AG09319 (cell line): Measurements from ENCODE around the gene GSE1.

Experiments
- DNase-seq: peaks from one replicate; pipeline ENCODE4 v3.0.0-alpha.2; 2010; ENCODE audit warnings: low read depth; ENCODE audit errors: extremely low read depth
- TF ChIP-seq, protein P1 (sequence below): IDR thresholded peaks from 2 replicates; pipeline ENCODE4 v1.5.1; 2011; ENCODE audit warnings: low read depth, mild to moderate bottlenecking, inconsistent platforms, low read length, moderate library complexity

Gene GSE1

DNA sequence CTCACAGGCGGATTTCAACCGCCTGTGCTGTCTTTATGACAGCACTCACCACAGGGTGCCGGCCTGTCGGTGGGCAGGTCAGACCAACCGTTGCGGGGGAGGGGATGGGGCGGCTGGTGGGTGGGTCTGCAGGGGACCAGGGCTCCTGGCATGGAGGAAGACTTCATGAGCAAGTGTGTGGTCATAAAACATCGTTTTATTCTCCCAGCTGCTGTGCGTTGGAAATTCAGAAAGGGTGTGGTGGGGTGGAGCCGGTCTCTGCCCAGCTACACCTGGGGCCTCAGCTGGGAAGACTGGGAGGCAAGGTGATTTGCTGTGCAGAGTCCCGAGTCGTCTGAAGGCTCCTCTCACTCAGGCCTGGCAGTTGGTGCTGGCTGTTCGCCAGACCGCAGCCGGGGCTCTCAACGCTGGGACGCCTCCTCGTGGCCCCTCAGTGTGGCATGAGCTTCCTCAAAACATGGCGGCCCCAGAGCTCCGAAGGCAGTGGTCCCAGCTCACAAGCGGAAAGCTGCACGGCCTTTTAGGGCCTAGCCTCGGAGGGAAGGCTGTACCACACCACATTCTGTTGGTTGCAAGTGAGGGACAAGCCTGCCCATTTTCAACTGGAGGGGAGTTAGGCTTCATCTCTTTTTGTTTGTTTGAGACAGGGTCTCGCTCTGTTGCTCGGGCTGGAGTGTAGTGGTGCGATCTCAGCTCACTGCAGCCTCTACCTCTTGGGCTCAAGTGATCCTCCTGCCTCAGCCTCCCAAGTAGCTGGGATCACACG, 45.8 kb upstream of the GSE1 start:
- TF ChIP-seq, protein P1, sequence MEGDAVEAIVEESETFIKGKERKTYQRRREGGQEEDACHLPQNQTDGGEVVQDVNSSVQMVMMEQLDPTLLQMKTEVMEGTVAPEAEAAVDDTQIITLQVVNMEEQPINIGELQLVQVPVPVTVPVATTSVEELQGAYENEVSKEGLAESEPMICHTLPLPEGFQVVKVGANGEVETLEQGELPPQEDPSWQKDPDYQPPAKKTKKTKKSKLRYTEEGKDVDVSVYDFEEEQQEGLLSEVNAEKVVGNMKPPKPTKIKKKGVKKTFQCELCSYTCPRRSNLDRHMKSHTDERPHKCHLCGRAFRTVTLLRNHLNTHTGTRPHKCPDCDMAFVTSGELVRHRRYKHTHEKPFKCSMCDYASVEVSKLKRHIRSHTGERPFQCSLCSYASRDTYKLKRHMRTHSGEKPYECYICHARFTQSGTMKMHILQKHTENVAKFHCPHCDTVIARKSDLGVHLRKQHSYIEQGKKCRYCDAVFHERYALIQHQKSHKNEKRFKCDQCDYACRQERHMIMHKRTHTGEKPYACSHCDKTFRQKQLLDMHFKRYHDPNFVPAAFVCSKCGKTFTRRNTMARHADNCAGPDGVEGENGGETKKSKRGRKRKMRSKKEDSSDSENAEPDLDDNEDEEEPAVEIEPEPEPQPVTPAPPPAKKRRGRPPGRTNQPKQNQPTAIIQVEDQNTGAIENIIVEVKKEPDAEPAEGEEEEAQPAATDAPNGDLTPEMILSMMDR, result no peak
- DNase-seq, result no peak

DNA sequence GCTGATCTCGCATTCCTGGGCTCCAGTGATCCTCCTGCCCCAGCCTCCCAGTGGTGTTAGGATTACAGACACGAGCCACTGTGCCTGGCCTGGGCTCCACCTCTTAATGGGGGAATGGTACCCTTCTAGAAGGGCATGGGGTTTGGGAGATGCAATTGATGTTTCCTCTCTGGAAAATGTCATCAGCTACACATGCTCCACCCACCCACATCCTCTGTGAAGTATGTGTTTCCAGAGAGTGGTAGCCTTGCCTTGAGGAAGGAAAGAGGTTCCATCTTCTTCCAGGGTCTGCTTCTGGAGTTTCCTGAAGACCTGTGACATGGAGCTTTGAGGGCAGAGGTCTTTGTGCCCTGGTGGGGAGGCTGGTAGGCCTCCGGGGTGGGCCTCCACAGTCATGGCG, 45.2 kb upstream of the GSE1 start:
- TF ChIP-seq, protein P1, result no peak
- DNase-seq, result no peak

DNA sequence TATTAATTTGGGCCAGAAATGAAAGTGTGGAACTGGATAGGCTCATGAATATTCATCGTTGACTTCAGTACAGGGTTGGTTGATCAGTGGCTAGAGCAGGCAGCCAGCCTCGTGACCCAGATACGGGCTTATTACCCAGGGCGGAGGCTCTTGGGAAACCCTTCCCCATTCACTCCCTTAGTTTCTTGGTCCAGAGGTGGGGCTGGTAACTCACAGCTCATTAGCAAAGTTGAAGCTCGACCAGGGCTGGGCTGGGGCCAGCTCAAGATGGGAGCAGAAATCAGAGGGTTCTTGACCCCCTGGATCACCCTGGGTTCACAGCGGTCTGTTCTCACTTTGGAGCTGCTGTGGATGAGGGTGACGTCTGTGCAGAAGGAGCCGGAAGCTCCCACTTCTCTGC, 44.6 kb upstream of the GSE1 start:
- TF ChIP-seq, protein P1, result no peak
- no peak for DNase-seq

DNA sequence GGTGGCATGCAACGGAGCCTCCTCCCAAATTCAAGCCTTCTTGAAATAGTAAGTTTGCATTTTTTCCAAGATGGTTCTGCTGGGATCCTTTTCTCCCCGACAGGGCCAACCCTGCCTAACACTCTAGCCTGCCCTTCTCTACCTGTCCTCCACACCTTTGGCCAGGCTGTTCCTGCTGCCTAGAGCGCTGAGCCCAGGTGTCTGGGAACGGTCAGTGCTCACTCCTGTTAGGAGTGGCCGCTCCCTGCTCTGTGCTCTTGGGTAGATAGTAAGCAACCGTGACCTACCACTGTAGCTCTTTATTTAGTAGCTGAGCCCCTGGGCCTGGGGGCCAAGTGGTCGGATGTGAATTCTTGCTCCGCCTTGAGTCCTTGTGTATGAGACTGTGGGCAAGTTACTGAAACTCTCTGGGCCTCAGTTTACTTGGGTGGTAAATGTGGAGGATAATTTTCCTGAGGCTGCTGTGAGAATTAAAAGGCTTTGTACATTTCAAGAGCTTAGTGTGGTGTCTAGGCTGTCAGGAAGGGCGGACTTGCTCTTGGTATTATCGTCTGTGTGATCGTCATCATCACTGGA, 44.0 kb upstream of the GSE1 start:
- DNase-seq, result no peak
- TF ChIP-seq, protein P1, result no peak

DNA sequence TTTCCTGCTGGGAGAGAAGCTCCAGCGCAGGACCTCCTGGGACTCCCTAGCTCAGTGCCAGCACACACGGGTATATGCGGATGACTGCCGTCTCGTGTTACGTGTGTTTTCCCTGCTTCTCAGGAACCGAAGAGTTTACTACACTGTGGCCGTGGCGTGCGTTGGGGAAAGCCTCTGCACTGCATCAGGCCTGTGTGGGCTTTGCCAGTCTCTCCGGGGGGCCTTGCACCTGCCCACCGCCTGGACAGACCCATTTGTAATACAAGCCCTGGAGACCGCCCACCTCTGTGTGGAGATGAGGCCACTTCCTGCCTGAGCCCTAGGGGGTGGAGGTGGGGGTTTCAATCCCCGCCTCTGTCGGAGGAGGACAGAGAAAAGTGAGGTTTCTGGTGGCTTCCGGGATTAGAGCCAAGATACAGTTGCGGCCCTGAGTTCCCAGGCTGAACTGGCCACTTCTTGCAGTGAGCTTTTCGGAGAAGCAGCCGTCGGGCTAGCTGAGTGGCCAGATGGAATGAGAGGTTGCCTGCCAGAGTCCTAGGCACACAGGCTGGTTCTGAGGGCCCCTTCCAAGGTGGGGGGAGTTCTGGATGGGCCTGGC, 43.4 kb upstream of the GSE1 start:
- TF ChIP-seq, protein P1, result no peak
- DNase-seq, result no peak

DNA sequence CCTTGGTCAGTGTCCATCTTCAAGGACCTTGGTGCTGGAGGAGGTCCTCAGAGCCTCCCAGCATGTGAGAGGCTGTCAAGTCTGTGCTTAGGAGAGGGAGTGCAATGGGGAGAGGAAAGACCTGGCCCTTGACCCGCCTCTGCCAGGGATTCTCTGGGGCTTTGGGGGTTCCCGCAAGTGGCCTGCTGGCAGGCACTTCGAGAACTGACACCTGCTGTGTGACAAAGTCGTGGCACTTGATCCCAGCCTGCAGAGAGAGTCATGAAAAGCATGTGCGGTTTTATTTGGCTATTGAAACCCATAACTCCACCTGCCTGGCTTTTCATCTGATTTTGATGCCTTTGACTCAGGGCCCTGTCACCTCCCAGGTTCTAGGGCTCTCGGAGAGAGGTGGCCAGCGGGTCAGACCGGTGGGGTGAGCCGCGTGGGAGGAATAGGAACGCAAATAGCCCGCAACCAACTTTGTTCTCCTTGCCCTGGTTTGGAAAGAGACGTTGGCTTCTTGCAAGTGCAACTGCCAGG, 42.8 kb upstream of the GSE1 start:
- no peak for DNase-seq

More for the DNA sequence above, 42.8 kb upstream of the GSE1 start:
- TF ChIP-seq, protein P1, result no peak
